Esophagus squamous epithelium (tissue), 4 donors: ENCODE data around the gene BMPR1B.

ENCODE experiments used
- POLR2A ChIP-seq, 4 donors: fragments of 450-650 bp; IDR thresholded peaks; one replicate each; pipeline ENCODE4 v1.6.1; 2017; ENCODE audit warnings: antibody characterized with exemption in 4 of 4, mild to moderate bottlenecking in 4 of 4, moderate library complexity in 3 of 4
- TF ChIP-seq, protein P1 (sequence below), 6 experiments: fragments of 450-650 bp in 4 of 6; fragments of 200-600 bp in 2 of 6; sonication (generic) in 2 of 6; IDR thresholded peaks; one replicate each; pipeline ENCODE4 v1.5.1; 2016 to 2019; ENCODE audit warnings: antibody characterized with exemption in 6 of 6, mild to moderate bottlenecking in 4 of 6, moderate library complexity in 4 of 6

DNA sequence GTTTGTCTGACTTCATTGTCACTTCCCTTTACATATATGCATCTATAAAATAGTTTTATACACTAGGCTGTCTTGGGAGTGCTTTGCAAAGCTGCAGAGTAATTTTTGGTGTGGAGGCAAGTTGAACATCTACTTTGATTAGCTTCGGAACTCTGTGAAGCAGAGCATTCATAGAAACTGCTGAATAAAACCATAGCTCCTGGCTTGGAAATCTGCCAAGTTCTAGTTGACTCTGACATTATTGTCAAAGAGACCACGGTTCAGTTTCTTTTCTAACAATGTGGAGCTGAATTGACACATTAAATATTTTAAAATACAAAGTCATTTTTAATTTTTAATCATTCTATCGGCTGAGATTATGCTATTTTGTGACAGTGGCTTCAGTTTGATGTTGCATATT is 335.0 kb downstream of the BMPR1B start:
- TF ChIP-seq, protein P1, sequence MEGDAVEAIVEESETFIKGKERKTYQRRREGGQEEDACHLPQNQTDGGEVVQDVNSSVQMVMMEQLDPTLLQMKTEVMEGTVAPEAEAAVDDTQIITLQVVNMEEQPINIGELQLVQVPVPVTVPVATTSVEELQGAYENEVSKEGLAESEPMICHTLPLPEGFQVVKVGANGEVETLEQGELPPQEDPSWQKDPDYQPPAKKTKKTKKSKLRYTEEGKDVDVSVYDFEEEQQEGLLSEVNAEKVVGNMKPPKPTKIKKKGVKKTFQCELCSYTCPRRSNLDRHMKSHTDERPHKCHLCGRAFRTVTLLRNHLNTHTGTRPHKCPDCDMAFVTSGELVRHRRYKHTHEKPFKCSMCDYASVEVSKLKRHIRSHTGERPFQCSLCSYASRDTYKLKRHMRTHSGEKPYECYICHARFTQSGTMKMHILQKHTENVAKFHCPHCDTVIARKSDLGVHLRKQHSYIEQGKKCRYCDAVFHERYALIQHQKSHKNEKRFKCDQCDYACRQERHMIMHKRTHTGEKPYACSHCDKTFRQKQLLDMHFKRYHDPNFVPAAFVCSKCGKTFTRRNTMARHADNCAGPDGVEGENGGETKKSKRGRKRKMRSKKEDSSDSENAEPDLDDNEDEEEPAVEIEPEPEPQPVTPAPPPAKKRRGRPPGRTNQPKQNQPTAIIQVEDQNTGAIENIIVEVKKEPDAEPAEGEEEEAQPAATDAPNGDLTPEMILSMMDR (IDR thresholded peaks at IDR 0.05) = no peak
- no peak for TF ChIP-seq POLR2A (IDR thresholded peaks at IDR 0.05)
